NT2/D1 (cell line): ENCODE results near the gene BSN.

Experiments
- SUZ12 ChIP-seq: IDR thresholded peaks from 2 replicates; pipeline ENCODE4 v1.6.1; 2011; ENCODE audit not compliant: insufficient read length, insufficient read depth; ENCODE audit errors: extremely low read depth
- ZNF274 ChIP-seq: IDR thresholded peaks from 2 replicates; pipeline ENCODE4 v1.6.1; 2011; ENCODE audit warnings: mild to moderate bottlenecking, low read depth, low read length

- TF ChIP-seq ZNF274: no peak
- TF ChIP-seq SUZ12: no peak
These were observed 55.5 kb downstream of the BSN start for GRCh38 chr3:49609815-49610214.
